Breast epithelium (tissue), 4 donors: ENCODE measurements around the gene GLT6D1. TPM values are rescaled to one million over a fixed set of nuclear protein-coding genes. Genes with fewer than 3 reads are reported as not detected.

Experiments used
- DNase-seq, 2 donors: peaks; one replicate each; pipeline ENCODE4 v3.0.0-alpha.2; 2019; ENCODE audit warnings: low spot score in 2 of 2
- H3K27ac ChIP-seq, 2 donors: fragments of 200-600 bp; sonication (generic) in 1 of 2; one replicate each; pipeline ENCODE4 v1.5.1; 2016 to 2019; ENCODE audit warnings: mild to moderate bottlenecking in 1 of 2
- H3K27me3 ChIP-seq, 2 donors: fragments of 200-600 bp; sonication (generic) in 1 of 2; one replicate each; pipeline versions ENCODE4 v1.5.1 to v1.6.0; 2017 to 2019; ENCODE audit warnings: control low read depth in 1 of 2, mild to moderate bottlenecking in 1 of 2
- H3K36me3 ChIP-seq: fragments of 200-600 bp; one replicate; pipeline ENCODE4 v1.5.1; 2019
- H3K4me1 ChIP-seq, 2 donors: fragments of 200-600 bp; sonication (generic); one replicate each; pipeline ENCODE4 v1.5.1; 2016 to 2019; ENCODE audit warnings: control low read depth in 1 of 2
- H3K4me3 ChIP-seq, 3 donors: fragments of 200-600 bp; sonication (generic); 1 replicate in 2 of 3; 2 replicates in 1 of 3; pipeline ENCODE4 v1.5.1; 2016 to 2019; ENCODE audit warnings: mild to moderate bottlenecking in 3 of 3, moderate library complexity in 2 of 3
- H3K9me3 ChIP-seq, 2 donors: fragments of 200-600 bp; sonication (generic) in 1 of 2; one replicate each; pipeline ENCODE4 v1.5.1; 2016 to 2019; ENCODE audit warnings: control low read depth in 1 of 2
- POLR2A ChIP-seq: fragments of 450-650 bp; IDR thresholded peaks from one replicate; pipeline ENCODE4 v1.6.1; 2016; ENCODE audit warnings: antibody characterized with exemption, mild to moderate bottlenecking, moderate library complexity
- POLR2AphosphoS5 ChIP-seq, 3 donors: sonication (generic); formaldehyde crosslinking; IDR thresholded peaks; one replicate each; pipeline ENCODE4 v1.6.1; 2017; ENCODE audit warnings: antibody characterized with exemption in 3 of 3
- intact Hi-C: fragments of 100-400 bp; cut with DNase I; formaldehyde crosslinking; loops from one replicate; pipeline ENCODE4 v1.15.1; 2023; ENCODE audit warnings: low total_unique reads
- total RNA-seq, 3 donors: library from RNA; depleted of rRNA; stranded (reverse); fragments of >200 nt; gene quantifications; one replicate each; pipeline ENCODE4 v1.1.0, GENCODE V29; 2016
- TF ChIP-seq, protein P1 (sequence below), 3 donors: fragments of 450-650 bp; IDR thresholded peaks; one replicate each; pipeline ENCODE4 v1.5.1; 2016 to 2017; ENCODE audit warnings: antibody characterized with exemption in 3 of 3, mild to moderate bottlenecking in 3 of 3, moderate library complexity in 3 of 3

GLT6D1 gene
- total RNA-seq, 3 donors from 2014 or later = not detected

DNA sequence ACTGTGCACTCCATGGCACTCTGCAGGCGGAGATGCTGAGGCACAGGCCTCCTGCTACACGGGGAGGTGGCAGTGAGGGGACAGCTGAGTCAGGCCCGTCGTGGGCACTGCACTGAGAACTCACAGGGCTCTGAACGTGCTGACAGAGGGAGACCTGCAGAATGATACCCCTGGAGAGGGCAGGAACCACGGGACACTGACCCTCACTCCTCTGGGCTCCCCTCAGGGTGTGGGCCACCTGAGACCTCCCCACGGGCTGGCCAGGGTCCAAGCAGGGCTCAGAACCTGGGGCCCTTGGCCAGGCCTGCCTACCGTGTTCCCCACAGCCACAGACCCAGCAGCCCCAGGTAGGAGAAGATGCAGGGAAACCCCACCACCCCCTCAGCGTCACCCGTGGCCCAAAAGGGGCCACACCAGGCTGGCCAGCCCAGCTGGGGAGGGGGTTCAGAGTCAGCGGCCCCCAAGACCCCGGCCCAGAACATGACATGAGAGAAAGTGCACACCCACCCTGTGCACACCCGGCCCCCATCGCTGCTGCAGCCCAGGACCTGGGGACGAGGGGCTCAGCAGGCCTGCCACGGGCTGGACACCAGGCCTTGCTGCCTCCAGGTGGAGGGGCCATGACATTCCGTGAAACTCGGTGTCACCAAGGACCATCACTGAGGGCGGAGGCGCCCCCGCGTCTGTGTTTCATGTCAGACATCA, 30.9 kb downstream of the GLT6D1 start:
- Histone ChIP-seq H3K27ac (no peak overlapping the region), H3K4me3 (no peak overlapping the region), H3K36me3 (no peaks in the 10 kb centered on the region), H3K9me3 (no peaks in the 10 kb centered on the region), H3K27me3 (peaks cover 0 to 27% of the 10 kb centered on the region in 2 donors), H3K4me1 (no peaks in the 10 kb centered on the region)
- DNase-seq = no peak
- TF ChIP-seq POLR2A = no peak
- no peak for TF ChIP-seq POLR2AphosphoS5 (IDR thresholded peaks at IDR 0.05)
- TF ChIP-seq, protein P1, sequence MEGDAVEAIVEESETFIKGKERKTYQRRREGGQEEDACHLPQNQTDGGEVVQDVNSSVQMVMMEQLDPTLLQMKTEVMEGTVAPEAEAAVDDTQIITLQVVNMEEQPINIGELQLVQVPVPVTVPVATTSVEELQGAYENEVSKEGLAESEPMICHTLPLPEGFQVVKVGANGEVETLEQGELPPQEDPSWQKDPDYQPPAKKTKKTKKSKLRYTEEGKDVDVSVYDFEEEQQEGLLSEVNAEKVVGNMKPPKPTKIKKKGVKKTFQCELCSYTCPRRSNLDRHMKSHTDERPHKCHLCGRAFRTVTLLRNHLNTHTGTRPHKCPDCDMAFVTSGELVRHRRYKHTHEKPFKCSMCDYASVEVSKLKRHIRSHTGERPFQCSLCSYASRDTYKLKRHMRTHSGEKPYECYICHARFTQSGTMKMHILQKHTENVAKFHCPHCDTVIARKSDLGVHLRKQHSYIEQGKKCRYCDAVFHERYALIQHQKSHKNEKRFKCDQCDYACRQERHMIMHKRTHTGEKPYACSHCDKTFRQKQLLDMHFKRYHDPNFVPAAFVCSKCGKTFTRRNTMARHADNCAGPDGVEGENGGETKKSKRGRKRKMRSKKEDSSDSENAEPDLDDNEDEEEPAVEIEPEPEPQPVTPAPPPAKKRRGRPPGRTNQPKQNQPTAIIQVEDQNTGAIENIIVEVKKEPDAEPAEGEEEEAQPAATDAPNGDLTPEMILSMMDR (IDR thresholded peaks at IDR 0.05) = no peak
- intact Hi-C loops = no loop called here

DNA sequence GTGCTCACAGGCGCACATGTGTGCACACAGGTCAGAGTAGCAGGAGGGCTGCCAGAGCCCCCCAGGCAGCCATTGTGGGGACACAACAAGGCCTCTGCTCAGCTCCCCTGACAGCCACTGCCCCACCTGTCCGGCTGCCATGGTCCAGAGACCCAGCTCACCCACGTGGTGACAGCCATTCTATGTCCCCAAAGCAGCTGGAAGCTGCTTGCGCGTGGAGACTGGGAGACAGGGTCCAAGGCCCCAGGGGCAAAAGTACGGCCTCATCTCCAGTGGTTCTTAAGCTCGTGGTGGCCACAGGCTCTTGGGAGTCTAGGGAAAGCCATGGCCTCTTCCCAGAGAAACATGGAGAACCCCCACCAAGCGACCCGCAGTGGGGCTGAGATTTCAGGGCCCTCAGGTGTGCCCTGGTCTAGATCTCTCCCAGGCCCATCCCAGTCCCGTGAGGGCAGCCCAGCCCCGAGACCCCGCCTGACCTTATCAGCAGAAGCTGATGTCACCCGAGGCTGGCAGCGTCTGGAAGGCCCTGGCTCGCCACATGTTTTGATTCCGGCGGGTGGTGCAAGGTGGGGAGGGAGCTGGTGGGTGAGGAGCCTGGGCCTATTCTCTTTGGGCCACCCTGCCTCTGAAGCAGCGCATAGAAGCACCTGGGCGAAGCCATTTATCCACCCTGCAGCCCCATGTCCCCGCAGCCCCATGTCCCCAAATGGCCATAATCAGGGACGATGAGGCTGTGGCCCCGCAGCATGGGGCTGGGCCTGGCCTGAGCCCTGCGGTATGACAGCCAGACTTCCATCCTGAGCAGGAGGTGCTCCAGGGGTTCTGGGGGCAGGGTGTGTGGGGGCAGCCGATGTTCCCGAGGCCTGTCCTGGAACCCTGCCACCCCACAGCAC, 31.7 kb downstream of the GLT6D1 start:
- Histone ChIP-seq H3K36me3 (no peaks in the 10 kb centered on the region), H3K9me3 (no peaks in the 10 kb centered on the region), H3K27ac (no peak overlapping the region), H3K27me3 (peaks cover 0 to 26% of the 10 kb centered on the region in 2 donors), H3K4me1 (no peaks in the 10 kb centered on the region), H3K4me3 (no peak overlapping the region)
- peak in 1 of 2 donors; percentile 49 for DNase-seq
- no peak for TF ChIP-seq POLR2AphosphoS5 (IDR thresholded peaks at IDR 0.05)
- TF ChIP-seq, protein P1 (IDR thresholded peaks at IDR 0.05) = no peak
- intact Hi-C loops = no loop called here

DNA sequence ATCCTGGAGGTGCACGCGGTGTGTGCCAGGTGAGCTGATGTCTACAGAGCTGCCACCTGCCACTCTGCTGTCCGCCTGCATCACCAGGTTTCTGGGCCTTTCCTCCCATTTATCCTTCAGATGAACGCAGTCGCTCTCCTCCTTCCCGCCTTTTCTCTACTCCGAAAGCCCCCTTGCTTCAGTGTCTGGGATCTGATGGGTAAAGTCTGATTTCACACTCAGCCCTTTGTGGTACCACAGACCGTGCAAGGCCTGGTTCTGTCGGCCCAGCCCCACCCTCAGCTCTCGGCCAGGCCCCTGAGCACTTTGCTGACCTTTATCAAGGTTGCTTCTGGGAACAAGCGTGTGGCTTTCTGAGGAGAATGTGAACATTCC, 32.5 kb downstream of the GLT6D1 start:
- Histone ChIP-seq H3K36me3 (no peaks in the 10 kb centered on the region), H3K9me3 (no peaks in the 10 kb centered on the region), H3K4me1 (no peaks in the 10 kb centered on the region), H3K27ac (no peak overlapping the region), H3K4me3 (no peak overlapping the region), H3K27me3 (peaks cover 0 to 27% of the 10 kb centered on the region in 2 donors)
- intact Hi-C loops = no loop called here
- TF ChIP-seq POLR2A (no peak), POLR2AphosphoS5 (IDR thresholded peaks at IDR 0.05) (no peak)
- TF ChIP-seq, protein P1 (IDR thresholded peaks at IDR 0.05) = no peak
- DNase-seq = no peak

DNA sequence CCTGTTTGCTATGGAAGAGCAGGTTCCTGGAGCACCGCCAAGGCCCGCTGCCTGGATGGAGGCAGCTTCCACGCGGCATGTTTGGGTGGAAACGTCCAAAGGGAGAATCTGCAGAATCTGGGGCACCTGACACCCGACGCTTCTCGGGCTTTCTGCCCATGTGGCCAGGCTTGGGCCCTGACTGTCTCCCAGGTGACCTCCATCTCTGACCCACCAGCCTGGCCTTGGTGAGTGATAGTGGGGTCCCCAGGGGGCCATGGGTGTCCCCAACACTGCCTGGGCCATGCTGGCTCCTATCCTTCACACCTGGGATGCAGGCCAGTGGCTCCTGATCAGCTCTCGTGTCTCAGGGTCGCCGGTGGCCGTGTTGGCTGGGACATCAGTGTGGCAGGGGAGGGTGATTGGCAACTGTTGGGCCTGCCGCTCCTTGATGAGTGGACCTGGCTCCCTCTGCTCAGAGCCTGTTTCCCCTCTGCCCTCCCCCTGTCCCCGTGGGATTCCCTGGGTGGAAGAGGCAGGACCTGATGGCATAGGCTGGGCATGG, 34.0 kb downstream of the GLT6D1 start:
- TF ChIP-seq POLR2A (no peak), POLR2AphosphoS5 (IDR thresholded peaks at IDR 0.05) (no peak)
- TF ChIP-seq, protein P1 (IDR thresholded peaks at IDR 0.05) = no peak
- no peak overlapping the region for H3K27ac ChIP-seq
- H3K9me3 ChIP-seq = no peaks in the 10 kb centered on the region
- no peak overlapping the region for H3K4me3 ChIP-seq
- intact Hi-C loops = no loop called here
- peaks cover 0 to 32% of the 10 kb centered on the region in 2 donors for H3K27me3 ChIP-seq
- DNase-seq = no peak
- no peaks in the 10 kb centered on the region for H3K36me3 ChIP-seq
- H3K4me1 ChIP-seq = no peaks in the 10 kb centered on the region
